GM19438 (cell line): ENCODE measurements around the gene SYTL1.
"Not testable (repeated sequence)": the region's sequence is repeated elsewhere in the genome, so short reads cannot be mapped to it uniquely, and the experiment has no call there.

Experiments
- ATAC-seq: cut with Tn5 transposase; IDR thresholded peaks from one replicate; pipeline ENCODE4 v1.9.1; 2021; ENCODE audit warnings: low read depth; ENCODE audit not compliant: unreplicated experiment

Gene SYTL1

DNA sequence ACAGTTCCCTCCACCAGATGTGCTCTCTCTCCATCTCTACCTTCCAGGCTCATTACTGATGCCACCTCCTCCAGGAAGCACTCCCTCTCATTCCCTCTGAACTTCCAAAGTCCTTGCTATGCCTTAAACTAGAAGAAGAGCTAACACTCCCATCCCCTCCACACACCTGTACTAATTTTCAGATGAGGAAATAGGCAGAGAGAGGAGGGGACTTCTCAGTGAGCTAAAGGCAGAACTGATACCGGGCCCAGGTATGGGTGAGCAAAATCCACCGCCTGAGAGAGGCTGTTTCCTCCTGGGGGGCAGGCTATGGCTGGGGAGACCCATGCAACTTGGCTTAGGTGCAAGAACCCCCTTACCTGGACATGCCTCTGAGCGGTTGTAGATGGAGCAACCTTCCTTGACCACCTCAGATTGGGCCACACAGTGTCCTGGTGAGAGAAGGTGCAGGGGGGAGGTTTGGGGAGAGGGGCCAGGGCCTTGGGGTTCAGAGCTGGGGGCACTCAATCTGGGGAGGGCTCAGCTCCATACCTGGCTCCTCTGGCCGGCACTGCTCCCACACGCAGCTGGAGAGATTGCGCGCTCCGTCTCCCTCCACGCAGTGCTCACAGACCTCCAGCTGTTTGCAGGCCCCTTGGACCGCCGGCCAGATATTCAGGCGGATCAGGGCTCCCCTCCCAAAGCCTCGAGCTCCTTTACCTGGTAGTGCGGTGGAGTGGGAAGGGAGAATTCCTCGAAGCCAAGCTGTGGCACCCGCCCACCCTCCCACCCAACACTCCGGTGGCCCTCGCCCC is 40.3 kb downstream of the SYTL1 start:
- no peak for ATAC-seq

DNA sequence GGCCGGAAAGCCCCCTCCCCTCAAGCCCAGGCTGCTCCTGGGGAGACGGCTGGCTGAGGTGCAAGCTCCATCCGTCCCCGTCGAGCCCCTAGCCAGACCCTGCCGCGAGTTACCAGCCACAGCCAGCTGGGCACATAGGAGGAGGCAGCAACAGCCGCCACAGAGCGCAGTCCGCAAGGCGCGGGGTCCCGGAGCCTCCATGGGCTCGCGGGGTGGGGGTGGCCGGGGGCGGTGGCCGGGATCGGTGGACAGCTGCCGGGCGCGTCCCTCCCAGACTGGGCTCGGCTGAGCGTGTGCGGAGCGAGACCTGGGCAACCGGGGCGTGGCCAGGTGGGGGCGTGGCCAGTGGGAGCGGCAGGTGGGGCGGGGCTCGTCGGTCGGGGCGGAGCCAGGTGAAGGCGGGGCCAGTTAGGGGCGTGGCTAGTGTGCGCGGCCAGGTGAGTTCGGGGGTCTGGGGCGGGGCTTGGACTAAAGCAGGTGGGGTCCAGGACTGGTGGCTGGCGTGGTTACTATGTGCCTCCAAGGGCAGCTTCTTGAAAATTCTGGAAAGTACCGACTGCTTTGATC is 41.3 kb downstream of the SYTL1 start, which contains the start of gene CD164L2:
CD164L2 (minus strand) TSS at position 295 of the 567 bp plus-strand sequence; CDS start at position 201, 94 bp downstream.
- ATAC-seq: no peak

DNA sequence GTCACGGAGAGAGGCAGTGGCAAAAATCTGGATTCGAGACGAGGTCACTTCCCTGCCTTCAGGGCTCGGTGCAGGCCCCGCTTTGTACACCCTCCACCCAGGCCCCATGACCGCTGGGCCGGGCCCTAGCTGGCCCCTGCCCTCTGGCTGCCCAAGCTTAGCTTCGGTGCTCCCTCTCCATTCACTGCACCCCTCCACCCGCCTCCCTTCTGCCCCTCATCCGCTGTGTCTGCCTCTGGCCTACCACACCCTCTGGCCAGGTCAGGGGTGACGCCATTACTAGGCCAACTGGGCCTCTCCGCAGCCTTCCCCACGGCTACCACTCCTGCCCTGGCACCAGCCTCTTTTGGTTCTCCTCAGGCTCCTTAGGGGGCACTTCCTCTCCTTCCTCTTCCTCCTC is 41.8 kb downstream of the SYTL1 start:
- ATAC-seq: no peak

DNA sequence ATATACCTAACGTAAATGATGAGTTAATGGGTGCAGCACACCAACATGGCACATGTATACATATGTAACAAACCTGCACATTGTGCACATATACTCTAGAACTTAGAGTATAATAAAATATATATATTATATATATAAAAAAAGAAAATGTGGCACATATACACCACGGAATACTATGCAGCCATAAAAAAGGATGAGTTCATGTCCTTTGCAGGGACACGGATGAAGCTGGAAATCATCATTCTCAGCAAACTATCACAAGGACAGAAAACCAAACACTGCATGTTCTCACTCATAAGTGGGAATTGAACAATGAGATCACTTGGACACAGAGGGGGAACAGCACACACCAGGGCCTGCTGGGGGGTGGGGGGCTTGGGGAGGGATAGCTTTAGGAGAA is 43.0 kb downstream of the SYTL1 start:
- ATAC-seq: not testable (repeated sequence)

DNA sequence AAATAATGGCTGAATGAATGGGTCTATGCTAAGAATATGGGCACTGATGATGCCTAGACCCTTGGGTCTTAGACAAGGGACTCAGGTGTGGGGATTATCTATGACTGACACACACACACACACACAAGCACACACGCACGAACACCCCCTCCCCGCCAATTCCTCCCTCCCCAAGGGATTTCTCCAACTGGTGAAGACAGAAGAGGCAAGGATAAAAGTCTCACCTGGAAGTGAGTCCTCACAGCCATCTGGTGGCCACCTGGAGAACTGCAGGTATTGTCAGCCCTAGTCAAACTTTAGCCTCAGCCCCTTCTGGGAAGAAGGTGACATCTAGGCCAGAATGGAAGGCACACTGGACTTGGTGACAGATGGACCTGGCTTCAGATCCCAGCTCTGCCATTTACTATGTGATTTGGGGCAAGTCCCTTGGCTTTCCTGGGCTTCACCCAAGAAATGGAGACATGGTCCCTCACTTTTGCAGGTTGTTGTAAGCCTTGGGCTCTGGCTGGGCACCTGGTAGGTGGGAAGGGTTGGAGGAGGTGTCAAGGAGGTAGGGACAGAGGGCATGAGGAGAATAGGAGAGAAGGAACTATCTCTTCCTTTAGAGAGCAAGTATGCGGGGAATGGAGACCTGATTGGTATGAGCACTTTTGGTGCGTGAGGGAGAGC is 46.6 kb downstream of the SYTL1 start:
- no peak for ATAC-seq

DNA sequence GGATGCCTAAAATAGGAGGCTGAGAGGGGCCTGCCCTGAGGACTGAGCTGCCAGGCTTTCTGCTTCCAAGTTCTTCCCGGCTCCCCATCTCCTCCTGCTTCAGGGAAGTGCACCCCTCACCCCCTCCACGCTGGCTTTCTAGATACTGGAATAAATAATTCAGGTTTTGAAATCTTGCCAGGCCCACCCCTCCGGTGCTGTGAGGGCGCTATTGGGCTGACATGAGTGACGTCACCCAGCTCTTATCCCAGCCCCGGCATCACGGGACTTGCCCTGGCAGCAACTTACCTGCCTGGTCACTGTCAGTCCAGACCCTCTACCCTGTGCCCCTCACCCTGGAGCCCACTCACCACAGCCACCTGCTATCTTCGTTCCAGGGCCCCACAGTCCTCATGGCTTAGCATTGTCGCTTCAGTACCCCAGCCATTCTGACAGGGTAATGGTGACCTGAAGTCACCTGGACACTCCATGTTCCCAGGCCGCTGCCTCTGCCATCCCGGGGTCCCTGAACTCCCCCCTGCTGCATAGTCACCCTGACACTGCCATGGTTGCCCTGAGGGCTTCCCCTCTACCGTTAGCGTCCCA is 49.8 kb downstream of the SYTL1 start:
- no peak for ATAC-seq

DNA sequence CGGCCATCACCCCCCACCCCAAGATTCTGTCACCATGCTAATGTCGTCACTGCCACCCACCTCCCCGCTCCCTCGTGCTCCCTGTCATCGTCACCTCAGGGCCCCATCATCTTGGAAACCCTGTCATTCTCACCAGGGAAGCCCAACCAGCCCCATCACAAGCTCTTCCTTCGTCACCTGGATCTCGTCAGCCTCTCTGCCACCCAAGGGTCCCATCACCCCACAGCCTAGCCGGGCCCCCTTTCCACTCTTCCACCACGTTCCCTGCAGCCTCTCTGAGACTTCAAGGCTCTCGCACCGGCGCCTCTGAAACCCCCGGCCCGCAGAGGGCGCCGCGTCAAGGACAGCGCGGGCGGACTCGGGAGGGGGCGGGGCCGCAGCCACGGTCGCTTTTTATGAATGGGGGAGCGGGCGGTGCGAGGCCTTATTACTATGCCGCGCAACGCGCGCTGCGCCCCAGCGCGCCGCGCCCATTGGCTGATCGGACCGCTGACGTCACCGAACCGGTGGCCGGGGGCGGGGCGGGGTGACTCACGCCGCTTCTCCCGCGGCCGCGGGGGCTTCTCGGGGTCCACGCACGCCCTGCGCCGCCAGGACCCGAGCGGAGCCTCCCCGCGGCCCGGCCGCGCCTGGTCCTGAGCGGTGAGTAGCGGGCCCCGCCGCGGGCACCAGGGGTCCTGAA is 50.4 kb downstream of the SYTL1 start, which contains the start of gene GPR3:
GPR3 (plus strand) TSS at position 527 of the 682 bp plus-strand sequence. CDS start 1,177 bp downstream, outside the sequence.
- ATAC-seq: peak; percentile 74

DNA sequence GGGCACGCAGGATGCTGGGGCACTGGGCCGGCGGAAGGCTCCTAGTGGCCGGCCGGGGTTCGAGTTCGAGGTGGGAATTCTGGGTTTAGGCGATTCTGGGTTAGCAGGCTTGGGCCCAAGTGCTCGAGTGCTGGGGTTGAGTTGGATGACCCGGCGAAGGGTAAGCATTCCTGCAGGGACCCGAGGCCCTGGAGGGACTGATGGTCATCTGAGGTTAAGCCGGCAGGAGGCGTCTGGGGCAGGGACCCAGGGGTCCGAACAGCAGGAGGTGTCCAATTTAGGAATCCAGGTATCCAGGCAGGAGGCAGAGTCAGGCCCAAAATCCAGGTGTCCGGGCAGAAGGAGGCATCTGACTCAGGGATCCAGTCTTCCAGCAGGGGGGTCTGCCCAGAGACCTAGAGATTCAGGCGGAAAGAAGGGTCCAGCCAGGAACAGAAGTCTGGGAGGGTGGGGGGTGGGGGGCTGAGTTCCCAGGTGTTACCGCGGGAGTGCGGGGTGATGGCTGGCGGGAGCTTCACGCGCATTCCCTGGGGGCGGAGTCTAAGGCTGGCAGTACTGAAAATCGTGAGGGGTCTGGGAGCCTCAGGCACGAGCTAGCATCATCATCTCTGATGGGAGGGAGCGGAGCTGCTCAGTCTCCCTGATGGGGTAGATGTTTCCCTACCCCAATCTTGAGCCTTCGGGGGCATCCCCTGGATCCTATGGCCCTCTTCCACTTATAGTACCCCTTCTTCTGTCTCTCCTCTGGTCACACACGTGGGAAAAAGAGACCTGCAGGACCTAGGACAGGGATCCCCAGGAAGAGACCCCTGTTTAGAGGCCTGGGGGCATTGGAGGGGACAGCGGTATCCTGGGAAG is 51.2 kb downstream of the SYTL1 start:
- ATAC-seq: no peak

DNA sequence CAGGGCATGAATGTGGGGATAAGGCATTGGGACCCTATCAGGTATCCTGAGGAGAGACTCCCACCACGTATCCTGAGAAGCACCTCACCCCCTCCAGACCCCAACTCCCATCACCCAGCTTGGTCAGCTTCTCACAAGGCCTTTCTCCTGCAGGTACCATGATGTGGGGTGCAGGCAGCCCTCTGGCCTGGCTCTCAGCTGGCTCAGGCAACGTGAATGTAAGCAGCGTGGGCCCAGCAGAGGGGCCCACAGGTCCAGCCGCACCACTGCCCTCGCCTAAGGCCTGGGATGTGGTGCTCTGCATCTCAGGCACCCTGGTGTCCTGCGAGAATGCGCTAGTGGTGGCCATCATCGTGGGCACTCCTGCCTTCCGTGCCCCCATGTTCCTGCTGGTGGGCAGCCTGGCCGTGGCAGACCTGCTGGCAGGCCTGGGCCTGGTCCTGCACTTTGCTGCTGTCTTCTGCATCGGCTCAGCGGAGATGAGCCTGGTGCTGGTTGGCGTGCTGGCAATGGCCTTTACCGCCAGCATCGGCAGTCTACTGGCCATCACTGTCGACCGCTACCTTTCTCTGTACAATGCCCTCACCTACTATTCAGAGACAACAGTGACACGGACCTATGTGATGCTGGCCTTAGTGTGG is 51.9 kb downstream of the SYTL1 start:
- ATAC-seq: no peak

DNA sequence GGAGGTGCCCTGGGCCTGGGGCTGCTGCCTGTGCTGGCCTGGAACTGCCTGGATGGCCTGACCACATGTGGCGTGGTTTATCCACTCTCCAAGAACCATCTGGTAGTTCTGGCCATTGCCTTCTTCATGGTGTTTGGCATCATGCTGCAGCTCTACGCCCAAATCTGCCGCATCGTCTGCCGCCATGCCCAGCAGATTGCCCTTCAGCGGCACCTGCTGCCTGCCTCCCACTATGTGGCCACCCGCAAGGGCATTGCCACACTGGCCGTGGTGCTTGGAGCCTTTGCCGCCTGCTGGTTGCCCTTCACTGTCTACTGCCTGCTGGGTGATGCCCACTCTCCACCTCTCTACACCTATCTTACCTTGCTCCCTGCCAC is 52.4 kb downstream of the SYTL1 start:
- no peak for ATAC-seq

DNA sequence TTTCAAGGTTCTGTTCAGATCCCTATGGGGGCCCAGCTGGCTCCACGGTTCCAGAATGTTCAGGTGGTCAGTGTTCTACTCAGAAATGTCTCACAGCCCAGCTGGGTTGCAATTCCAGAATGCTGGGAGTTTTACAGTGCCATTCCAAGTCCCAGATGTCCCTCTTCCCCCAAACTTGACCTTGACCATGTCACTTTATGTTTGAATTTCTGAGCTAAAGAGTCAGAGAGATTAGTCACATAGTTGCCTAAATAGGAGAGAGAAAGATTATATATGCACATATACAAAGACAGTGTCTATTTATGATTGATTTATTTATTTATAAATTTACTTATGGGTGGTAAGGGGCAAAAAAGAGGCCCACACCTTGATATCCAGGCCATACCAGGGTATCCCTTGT is 53.1 kb downstream of the SYTL1 start:
- ATAC-seq: no peak

DNA sequence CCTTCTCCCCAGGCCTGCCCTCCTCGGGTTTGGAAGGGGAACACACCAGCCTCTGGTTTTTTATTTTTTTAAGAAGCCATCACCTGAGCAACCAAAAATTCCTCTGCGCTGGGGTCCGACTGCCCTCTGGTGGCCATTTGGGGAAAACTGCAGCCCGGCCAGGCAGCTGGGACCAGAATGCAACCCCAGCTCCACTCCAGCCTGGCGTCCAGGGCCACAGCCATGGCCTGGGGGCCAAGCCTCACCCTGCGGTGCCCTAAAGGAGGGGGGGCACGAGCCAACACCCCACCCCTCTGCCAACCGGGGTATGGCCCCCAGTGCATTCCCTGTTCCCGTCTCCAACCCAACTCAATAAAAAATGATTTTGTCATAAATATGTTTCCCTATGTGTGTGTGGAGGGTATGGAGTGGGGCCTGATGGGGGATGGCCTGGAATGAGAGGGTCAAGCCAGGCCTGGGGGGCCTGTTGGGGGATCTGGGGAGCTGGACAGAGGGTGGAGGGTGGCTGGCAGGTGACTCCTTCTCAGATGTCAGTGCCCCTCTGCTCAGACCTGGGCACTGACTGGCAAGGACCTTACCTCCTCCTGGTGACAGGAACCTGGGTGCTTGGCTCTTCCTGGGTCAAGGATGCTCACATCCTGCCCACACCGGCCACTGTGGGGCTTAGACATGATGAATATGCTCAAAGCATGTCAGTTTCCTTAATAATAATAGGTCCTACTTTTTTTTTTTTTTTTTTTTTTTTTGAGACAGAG is 53.8 kb downstream of the SYTL1 start:
- no peak for ATAC-seq

DNA sequence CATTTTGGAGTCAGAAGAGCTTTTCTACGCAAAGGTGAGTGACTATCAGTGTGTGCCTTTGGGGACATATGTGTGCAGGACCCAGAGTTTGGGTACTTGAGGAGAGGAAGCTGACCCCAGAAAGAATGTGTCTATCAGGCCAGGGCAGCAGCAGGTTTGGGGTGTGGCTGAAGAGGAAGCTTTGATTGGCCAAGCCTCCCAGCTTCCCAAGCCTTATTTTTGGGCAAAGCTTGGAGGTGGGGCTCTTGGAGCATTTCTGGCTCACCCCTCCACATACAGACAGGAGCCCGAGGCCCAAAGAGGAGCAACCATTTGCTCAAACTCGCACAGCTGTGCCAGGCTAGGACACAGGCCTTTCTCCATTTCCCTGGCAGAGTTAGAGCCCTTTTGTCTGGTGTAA is 55.3 kb downstream of the SYTL1 start:
- ATAC-seq: no peak

DNA sequence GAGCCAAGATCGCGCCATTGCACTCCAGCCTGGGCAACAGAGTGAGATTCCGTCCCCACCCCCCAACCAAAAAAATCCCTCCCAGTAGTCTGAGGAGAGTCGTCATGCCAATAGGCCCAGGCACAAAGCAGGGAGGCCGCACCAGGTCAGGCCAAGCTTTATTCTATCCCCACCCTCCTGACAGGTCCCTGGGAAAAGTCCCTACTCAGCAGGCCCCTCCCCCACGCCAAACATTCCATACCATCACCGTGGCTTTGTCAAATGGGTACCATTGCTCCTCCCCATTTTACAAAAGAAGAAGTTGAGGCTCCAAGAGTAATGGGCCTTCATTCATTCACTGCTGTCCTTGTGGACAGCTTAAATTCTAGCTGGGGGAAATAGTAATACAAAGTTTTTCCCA is 55.9 kb downstream of the SYTL1 start:
- no peak for ATAC-seq

DNA sequence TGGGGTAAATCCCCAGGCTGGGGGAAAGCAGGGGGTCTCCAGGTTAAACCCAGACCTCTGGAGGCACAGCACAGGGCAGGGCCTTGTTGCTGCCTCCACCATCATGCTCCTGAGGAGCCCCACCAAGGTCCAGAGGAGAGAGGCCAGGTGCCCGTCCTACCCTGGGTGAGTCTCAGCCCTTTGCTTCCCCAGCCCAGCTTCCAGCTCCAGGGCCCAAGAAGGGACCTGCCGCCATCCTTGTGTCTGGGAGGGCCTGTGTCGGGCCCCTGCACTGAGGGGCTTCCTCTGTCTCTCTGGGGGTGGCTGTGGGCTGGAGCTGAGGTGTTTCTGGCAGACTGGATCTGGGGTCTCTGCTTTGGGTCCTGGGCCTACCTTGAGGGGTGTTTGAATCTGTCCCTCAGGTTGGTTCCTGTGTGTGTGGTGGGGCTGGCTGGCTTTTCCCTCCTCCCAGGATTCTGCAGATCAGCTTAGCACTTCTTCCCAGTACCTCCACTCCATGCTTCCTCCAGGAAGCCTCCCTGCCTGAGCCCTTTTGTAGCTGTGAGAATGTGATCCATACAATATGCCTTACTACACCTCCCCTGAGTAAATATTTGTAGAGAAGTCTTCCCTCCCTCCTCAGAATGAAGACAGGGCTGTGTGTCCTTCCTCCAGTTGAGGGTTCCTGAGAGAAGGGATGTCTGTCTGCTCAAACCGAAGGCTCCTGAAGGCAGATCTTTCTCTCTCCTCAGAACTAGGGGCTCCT is 56.8 kb downstream of the SYTL1 start:
- ATAC-seq: no peak

DNA sequence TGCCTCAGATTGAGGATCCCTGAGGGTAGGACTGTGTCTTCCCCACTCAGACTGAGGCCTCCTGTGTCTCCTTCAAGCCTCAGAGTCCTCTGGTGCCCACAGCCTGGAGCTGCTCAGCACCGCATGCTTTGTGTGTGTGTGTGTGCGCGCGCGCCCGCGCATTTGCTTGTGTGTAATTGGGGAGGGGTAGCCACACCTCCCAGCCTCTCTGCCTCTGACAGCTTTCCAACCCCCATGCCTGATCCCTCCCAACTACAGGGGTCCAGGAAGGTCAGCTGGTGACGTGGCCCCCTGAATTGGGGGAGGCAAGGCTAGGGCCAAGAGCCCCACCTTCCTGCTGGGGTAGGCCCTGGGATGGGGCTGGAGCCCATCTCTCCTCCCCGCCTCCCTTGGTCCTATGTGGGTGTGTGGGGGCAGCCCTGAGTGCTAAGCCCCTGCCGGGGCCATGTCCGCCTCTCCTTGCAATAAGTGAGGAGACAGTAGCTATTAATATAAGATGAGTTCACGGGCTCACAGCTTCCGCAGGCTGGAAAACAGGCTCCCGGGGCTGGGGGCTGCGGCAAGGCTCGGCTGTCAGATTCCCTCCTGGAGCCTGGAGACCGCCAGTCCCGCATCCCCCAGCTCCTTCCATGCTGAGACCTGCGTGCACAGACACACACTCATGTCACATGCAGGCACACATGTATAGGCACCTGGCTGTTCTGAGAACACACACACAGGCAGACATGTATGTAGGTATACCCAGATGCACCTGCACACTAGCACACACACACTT is 57.6 kb downstream of the SYTL1 start:
- ATAC-seq: no peak
